ENCODE data around the gene CKM.

Gene CKM

DNA sequence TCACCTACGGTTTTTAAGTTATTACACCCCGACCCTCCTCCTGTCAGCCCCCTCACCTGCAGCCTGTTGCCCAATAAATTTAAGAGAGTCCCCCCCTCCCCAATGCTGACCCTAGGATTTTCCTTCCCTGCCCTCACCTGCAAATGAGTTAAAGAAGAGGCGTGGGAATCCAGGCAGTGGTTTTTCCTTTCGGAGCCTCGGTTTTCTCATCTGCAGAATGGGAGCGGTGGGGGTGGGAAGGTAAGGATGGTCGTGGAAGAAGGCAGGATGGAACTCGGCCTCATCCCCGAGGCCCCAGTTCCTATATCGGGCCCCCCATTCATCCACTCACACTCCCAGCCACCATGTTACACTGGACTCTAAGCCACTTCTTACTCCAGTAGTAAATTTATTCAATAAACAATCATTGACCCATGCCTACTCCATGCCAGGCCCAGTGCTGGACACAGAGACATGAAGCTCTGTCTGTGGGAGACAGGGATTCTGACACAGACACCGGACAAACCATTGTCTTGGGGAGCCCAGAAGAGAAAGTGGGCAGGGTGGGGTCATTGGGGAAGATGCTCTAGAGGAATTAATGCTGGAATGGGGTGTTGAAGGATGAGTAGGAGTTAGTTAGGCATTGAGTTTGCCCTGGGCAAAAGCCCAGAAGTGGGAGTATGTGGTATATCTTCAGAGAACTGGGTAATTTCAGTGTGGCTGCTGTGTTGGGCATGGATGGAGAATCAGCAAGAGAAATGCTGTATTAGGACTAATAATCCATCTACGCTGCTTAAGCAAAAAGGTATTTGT, 19.2 kb downstream of the CKM start:
- TF ChIP-seq REST (IDR thresholded peaks at IDR 0.05; ENCODE audit: insufficient read depth in 1 of 2, low read depth in 2 of 2, low read length in 2 of 2) (no peak), POLR2AphosphoS5 (IDR thresholded peaks at IDR 0.05; ENCODE audit: low read depth, low read length) (no peak), SIN3A (IDR thresholded peaks at IDR 0.05; ENCODE audit: borderline replicate concordance, insufficient read depth, low read length) (no peak), FOXP2 (optimal IDR thresholded peaks at IDR 0.05; ENCODE audit: borderline replicate concordance, extremely low read depth, extremely low read length, insufficient read depth) (no peak), TAF1 (IDR thresholded peaks at IDR 0.05; ENCODE audit: borderline replicate concordance, insufficient read depth, low read length) (no peak)

GRCh38 chr19:45302416-45302815, 20.3 kb downstream of the CKM start:
- TF ChIP-seq FOXP2 (optimal IDR thresholded peaks at IDR 0.05; ENCODE audit: borderline replicate concordance, extremely low read depth, extremely low read length, insufficient read depth) (no peak), TAF1 (IDR thresholded peaks at IDR 0.05; ENCODE audit: borderline replicate concordance, insufficient read depth, low read length) (no peak), POLR2AphosphoS5 (IDR thresholded peaks at IDR 0.05; ENCODE audit: low read depth, low read length) (no peak), SIN3A (IDR thresholded peaks at IDR 0.05; ENCODE audit: borderline replicate concordance, insufficient read depth, low read length) (no peak), REST (IDR thresholded peaks at IDR 0.05; ENCODE audit: insufficient read depth in 1 of 2, low read depth in 2 of 2, low read length in 2 of 2) (no peak)

DNA sequence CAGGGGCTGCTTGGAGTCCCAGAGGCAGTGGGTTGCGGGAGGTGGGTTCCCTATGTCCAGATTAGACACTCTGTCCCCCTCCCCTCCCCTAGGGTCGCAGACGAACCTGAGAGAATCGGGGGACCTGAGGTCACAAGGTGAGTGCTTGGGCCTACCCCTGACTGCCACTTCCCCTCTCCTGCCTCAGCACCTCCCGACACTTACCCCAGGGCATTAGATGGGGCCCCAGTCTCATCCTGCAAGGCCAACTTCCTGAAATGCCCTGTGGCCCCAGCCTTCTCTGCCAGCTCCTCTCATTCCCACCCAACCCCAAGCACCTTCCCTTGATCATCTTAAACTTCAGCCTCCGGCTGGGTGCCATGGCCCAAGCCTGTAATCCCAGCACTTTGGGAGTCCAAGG, 23.0 kb downstream of the CKM start:
- TF ChIP-seq POLR2AphosphoS5 (IDR thresholded peaks at IDR 0.05; ENCODE audit: low read depth, low read length) (no peak), FOXP2 (optimal IDR thresholded peaks at IDR 0.05; ENCODE audit: borderline replicate concordance, extremely low read depth, extremely low read length, insufficient read depth) (no peak), TAF1 (IDR thresholded peaks at IDR 0.05; ENCODE audit: borderline replicate concordance, insufficient read depth, low read length) (no peak), REST (IDR thresholded peaks at IDR 0.05; ENCODE audit: insufficient read depth in 1 of 2, low read depth in 2 of 2, low read length in 2 of 2) (no peak), SIN3A (IDR thresholded peaks at IDR 0.05; ENCODE audit: borderline replicate concordance, insufficient read depth, low read length) (no peak)

DNA sequence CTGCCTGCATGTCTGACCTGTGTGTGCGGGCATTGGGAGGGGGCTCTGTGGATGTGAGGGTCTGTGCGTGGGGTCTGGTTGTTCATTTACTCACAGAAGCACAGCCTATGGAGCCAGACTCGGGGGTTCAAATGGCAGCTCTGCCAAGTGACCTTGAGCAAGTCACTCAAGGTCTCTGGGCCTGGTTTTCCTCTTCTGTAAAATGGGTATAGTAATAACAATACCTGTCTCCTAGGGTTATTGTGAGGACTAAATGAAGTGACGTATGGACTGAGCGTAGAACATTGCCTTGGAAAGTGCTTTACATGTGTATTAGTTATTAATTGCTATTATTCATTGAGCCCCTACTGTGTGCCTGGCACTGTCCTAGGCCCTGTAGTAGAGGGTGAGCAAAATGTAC, 24.4 kb downstream of the CKM start:
- TF ChIP-seq REST (IDR thresholded peaks at IDR 0.05; ENCODE audit: insufficient read depth in 1 of 2, low read depth in 2 of 2, low read length in 2 of 2) (no peak), FOXP2 (optimal IDR thresholded peaks at IDR 0.05; ENCODE audit: borderline replicate concordance, extremely low read depth, extremely low read length, insufficient read depth) (no peak), POLR2AphosphoS5 (IDR thresholded peaks at IDR 0.05; ENCODE audit: low read depth, low read length) (no peak), SIN3A (IDR thresholded peaks at IDR 0.05; ENCODE audit: borderline replicate concordance, insufficient read depth, low read length) (no peak), TAF1 (IDR thresholded peaks at IDR 0.05; ENCODE audit: borderline replicate concordance, insufficient read depth, low read length) (no peak)
